IMR-90 (cell line): ENCODE measurements around the gene GPATCH8. TPM values are rescaled to one million over a fixed set of nuclear protein-coding genes. Genes with fewer than 3 reads are reported as not detected.

Experiments used
- ATAC-seq: fragments of 200-7000 bp; cut with Tn5 transposase; 2 replicates; pipeline ENCODE4 v1.9.1; 2020; ENCODE audit warnings: low read depth, mild to moderate bottlenecking, moderate library complexity
- BruUV-seq: library from RNA; stranded (reverse); fragments of 400-500 nt; replicated peaks from 2 replicates; lab custom pipeline; 2021; lab: Mats Ljungman, UMichigan
- CTCF ChIA-PET: fragments of 300-600 bp; formaldehyde crosslinking; extraction: SDS; loops from one replicate; lab custom pipeline; 2021; ENCODE audit warnings: antibody characterized with exemption; lab: Yijun Ruan, JAX
- POLR2A ChIA-PET: fragments of 300-600 bp; sonication (Branson Sonifier 250); formaldehyde crosslinking; loops from one replicate; lab custom pipeline; 2022; ENCODE audit warnings: antibody characterized with exemption; ENCODE audit not compliant: unreplicated experiment; lab: Charles Lee
- DNase-seq: peaks from one replicate; pipeline ENCODE4 v3.0.0; 2013
- H2AFZ ChIP-seq: replicated peaks from 2 replicates; pipeline ENCODE3; 2013; ENCODE audit warnings: low read length, mild to moderate bottlenecking; ENCODE audit not compliant: poor library complexity
- H2AK5ac ChIP-seq: 2 replicates; pipeline ENCODE4 v1.6.1; 2013; ENCODE audit warnings: low read depth, low read length, inconsistent platforms
- H2AK9ac ChIP-seq: replicated peaks from 2 replicates; pipeline ENCODE3; 2013; ENCODE audit warnings: mild to moderate bottlenecking, low read depth, low read length, moderate library complexity; ENCODE audit not compliant: poor library complexity
- H2BK120ac ChIP-seq: 2 replicates; pipeline ENCODE4 v1.6.1; 2013; ENCODE audit warnings: low read depth, low read length, inconsistent platforms
- H2BK15ac ChIP-seq: 3 replicates; pipeline ENCODE4 v1.6.1; 2013; ENCODE audit warnings: low read depth, low read length, inconsistent platforms
- H2BK20ac ChIP-seq: 2 replicates; pipeline ENCODE4 v1.6.1; 2013; ENCODE audit warnings: low read depth, mild to moderate bottlenecking, inconsistent platforms, low read length, moderate library complexity
- H2BK5ac ChIP-seq: 2 replicates; pipeline ENCODE4 v1.6.1; 2013; ENCODE audit warnings: mild to moderate bottlenecking, low read depth, low read length, inconsistent platforms; ENCODE audit not compliant: poor library complexity, severe bottlenecking
- H3K14ac ChIP-seq: replicated peaks from 2 replicates; pipeline ENCODE4 v1.6.1; 2013; ENCODE audit warnings: low read depth, low read length, inconsistent platforms
- H3K18ac ChIP-seq: 2 replicates; pipeline ENCODE4 v1.6.1; 2013; ENCODE audit warnings: low read depth, low read length, control low read depth
- H3K23ac ChIP-seq: 2 replicates; pipeline ENCODE4 v1.6.1; 2013; ENCODE audit warnings: low read depth, low read length, inconsistent platforms
- H3K27ac ChIP-seq: 2 replicates; pipeline ENCODE4 v1.5.1; 2013; ENCODE audit warnings: mild to moderate bottlenecking, control low read depth, low read length; ENCODE audit not compliant: insufficient read depth
- H3K27me3 ChIP-seq: 2 replicates; pipeline ENCODE4 v1.6.1; 2013; ENCODE audit warnings: low read length; ENCODE audit not compliant: control insufficient read depth, insufficient read depth
- H3K36me3 ChIP-seq: 2 replicates; pipeline ENCODE4 v1.6.1; 2013; ENCODE audit warnings: low read length, mixed read lengths; ENCODE audit not compliant: control insufficient read depth, insufficient read depth
- H3K4ac ChIP-seq: 2 replicates; pipeline ENCODE4 v1.6.1; 2013; ENCODE audit warnings: low read depth, low read length, inconsistent platforms
- H3K4me1 ChIP-seq: 2 replicates; pipeline ENCODE4 v1.6.1; 2013; ENCODE audit warnings: low read length, mixed read lengths; ENCODE audit not compliant: control insufficient read depth, insufficient read depth
- H3K4me2 ChIP-seq: 2 replicates; pipeline ENCODE4 v1.6.1; 2013; ENCODE audit warnings: low read depth, mild to moderate bottlenecking, control low read depth, low read length, moderate library complexity
- H3K4me3 ChIP-seq: 2 replicates; pipeline ENCODE4 v1.5.1; 2013; ENCODE audit warnings: low read depth, mild to moderate bottlenecking, control low read depth, low read length, moderate library complexity; ENCODE audit not compliant: insufficient read depth
- H3K56ac ChIP-seq: 2 replicates; pipeline ENCODE4 v1.6.1; 2013; ENCODE audit warnings: low read length, inconsistent platforms; ENCODE audit not compliant: insufficient read depth; ENCODE audit errors: extremely low read depth
- H3K79me1 ChIP-seq, 2 experiments: 2 replicates each; pipeline ENCODE4 v1.6.1; 2013; ENCODE audit warnings: low read length in 2 of 2, inconsistent platforms in 1 of 2, low read depth in 1 of 2
- H3K9ac ChIP-seq: 2 replicates; pipeline ENCODE4 v1.6.1; 2013; ENCODE audit warnings: low read depth, low read length, control low read depth
- H3K9me1 ChIP-seq: 2 replicates; pipeline ENCODE4 v1.6.1; 2013; ENCODE audit warnings: low read length, inconsistent platforms; ENCODE audit not compliant: insufficient read depth
- H3K9me3 ChIP-seq: 2 replicates; pipeline ENCODE4 v1.6.1; 2013; ENCODE audit warnings: low read length; ENCODE audit not compliant: control insufficient read depth, insufficient read depth
- H4K20me1 ChIP-seq: 2 replicates; pipeline ENCODE4 v1.6.1; 2013; ENCODE audit warnings: low read length, inconsistent platforms; ENCODE audit not compliant: insufficient read depth
- H4K5ac ChIP-seq: 2 replicates; pipeline ENCODE4 v1.6.1; 2013; ENCODE audit warnings: mild to moderate bottlenecking, low read depth, low read length, control low read depth
- H4K8ac ChIP-seq, 2 experiments: 2 replicates each; pipeline ENCODE4 v1.6.1; 2013; ENCODE audit warnings: low read depth in 2 of 2, low read length in 2 of 2, control low read depth in 1 of 2, inconsistent platforms in 1 of 2
- H4K91ac ChIP-seq: 2 replicates; pipeline ENCODE4 v1.6.1; 2013; ENCODE audit warnings: low read depth, low read length, inconsistent platforms; ENCODE audit not compliant: insufficient read depth
- BHLHE40 ChIP-seq: fragments of 150-350 bp; IDR thresholded peaks from 2 replicates; pipeline ENCODE4 v1.6.1; 2016; ENCODE audit warnings: mild to moderate bottlenecking, low read depth, low read length
- CEBPB ChIP-seq: IDR thresholded peaks from 2 replicates; pipeline ENCODE4 v1.6.1; 2012; ENCODE audit warnings: low read depth, low read length, improper control_type of control experiment
- CHD1 ChIP-seq: IDR thresholded peaks from 2 replicates; pipeline ENCODE4 v1.6.1; 2012; ENCODE audit warnings: low read depth, low read length, improper control_type of control experiment
- FOS ChIP-seq: fragments of 150-350 bp; IDR thresholded peaks from 2 replicates; pipeline ENCODE4 v1.6.1; 2016; ENCODE audit warnings: low read depth, low read length
- MAFK ChIP-seq: IDR thresholded peaks from 2 replicates; pipeline ENCODE4 v1.6.1; 2012; ENCODE audit warnings: low read depth, low read length, improper control_type of control experiment
- MAZ ChIP-seq: IDR thresholded peaks from 2 replicates; pipeline ENCODE4 v1.6.1; 2012; ENCODE audit warnings: low read depth, mild to moderate bottlenecking, low read length, improper control_type of control experiment, moderate library complexity, borderline replicate concordance
- MXI1 ChIP-seq: IDR thresholded peaks from 2 replicates; pipeline ENCODE4 v1.6.1; 2012; ENCODE audit warnings: low read depth, mild to moderate bottlenecking, low read length, moderate library complexity, borderline replicate concordance
- NFE2L2 ChIP-seq: fragments of 150-350 bp; IDR thresholded peaks from 2 replicates; pipeline ENCODE4 v1.6.1; 2016; ENCODE audit warnings: low read depth, mild to moderate bottlenecking, low read length
- POLR2A ChIP-seq: IDR thresholded peaks from 2 replicates; pipeline ENCODE4 v1.6.1; 2012; ENCODE audit warnings: mild to moderate bottlenecking, low read depth, low read length
- RAD21 ChIP-seq: IDR thresholded peaks from 2 replicates; pipeline ENCODE4 v1.6.1; 2012; ENCODE audit warnings: low read length, improper control_type of control experiment
- RCOR1 ChIP-seq: IDR thresholded peaks from 2 replicates; pipeline ENCODE4 v1.6.1; 2012; ENCODE audit warnings: mild to moderate bottlenecking, low read length, improper control_type of control experiment; ENCODE audit not compliant: insufficient replicate concordance
- RFX5 ChIP-seq: IDR thresholded peaks from 2 replicates; pipeline ENCODE4 v1.8.0; 2012; ENCODE audit warnings: low read depth, mild to moderate bottlenecking, low read length, moderate library complexity
- SMC3 ChIP-seq: fragments of 150-350 bp; IDR thresholded peaks from 2 replicates; pipeline ENCODE4 v1.6.1; 2016; ENCODE audit warnings: low read depth, mild to moderate bottlenecking, antibody characterized with exemption, low read length, moderate library complexity
- WGBS, 2 experiments: methylation state at CpG; one replicate each; pipeline versions ENCODE4 v1.1.5 to v1.1.7; 2013; ENCODE audit warnings: missing lambda C conversion rate in 2 of 2; ENCODE audit not compliant: insufficient read length in 1 of 2; ENCODE audit errors: extremely low coverage in 2 of 2; 5-methylcytosine and 5-hydroxymethylcytosine counted together
- dilution Hi-C: fragments of 300-500 bp; cut with HindIII; formaldehyde crosslinking; loops from one replicate; pipeline ENCODE4 v1.14.3; 2018; ENCODE audit warnings: low sequenced_read_pairs; ENCODE audit not compliant: unreplicated experiment
- in situ Hi-C: fragments of 300-500 bp; cut with MboI; formaldehyde crosslinking; loops from 3 replicates; pipeline ENCODE4 v1.14.3; 2019; ENCODE audit warnings: low sequenced_read_pairs, inconsistent platforms, mixed read lengths
- intact Hi-C: fragments of 100-400 bp; cut with micrococcal nuclease; formaldehyde crosslinking; loops from 2 replicates; pipeline ENCODE4 v1.10.0; 2022
- polyA plus RNA-seq, 3 experiments: library from polyadenylated mRNA; depleted of rRNA; stranded (reverse); fragments of >200 nt; gene quantifications; 2 replicates each; pipeline ENCODE4 v1.2.3, GENCODE V29; 2012; ENCODE audit warnings: low replicate concordance in 1 of 3
- total RNA-seq: library from RNA; depleted of rRNA; stranded (reverse); fragments of >200 nt; gene quantifications from 2 replicates; pipeline ENCODE4 v1.2.3, GENCODE V29; 2012
- TF ChIP-seq, protein P1 (sequence below): conservative IDR thresholded peaks from 2 replicates; pipeline ENCODE4 v1.5.1; 2012; ENCODE audit warnings: mild to moderate bottlenecking, low read depth, low read length, improper control_type of control experiment
- TF ChIP-seq, protein P2 (sequence below): fragments of 150-350 bp; IDR thresholded peaks from 2 replicates; pipeline ENCODE4 v1.6.1; 2016; ENCODE audit warnings: low read depth, mild to moderate bottlenecking, low read length, moderate library complexity, borderline replicate concordance
- TF ChIP-seq, protein P3 (sequence below): fragments of 150-350 bp; IDR thresholded peaks from 2 replicates; pipeline ENCODE4 v1.6.1; 2017; ENCODE audit warnings: mild to moderate bottlenecking, antibody characterized with exemption, low read length, low read depth

Gene GPATCH8
- total and polyA plus RNA-seq, 2 of the 4 experiments (the other 2 are of a cell fraction), result 8.8 to 13.2 TPM

DNA sequence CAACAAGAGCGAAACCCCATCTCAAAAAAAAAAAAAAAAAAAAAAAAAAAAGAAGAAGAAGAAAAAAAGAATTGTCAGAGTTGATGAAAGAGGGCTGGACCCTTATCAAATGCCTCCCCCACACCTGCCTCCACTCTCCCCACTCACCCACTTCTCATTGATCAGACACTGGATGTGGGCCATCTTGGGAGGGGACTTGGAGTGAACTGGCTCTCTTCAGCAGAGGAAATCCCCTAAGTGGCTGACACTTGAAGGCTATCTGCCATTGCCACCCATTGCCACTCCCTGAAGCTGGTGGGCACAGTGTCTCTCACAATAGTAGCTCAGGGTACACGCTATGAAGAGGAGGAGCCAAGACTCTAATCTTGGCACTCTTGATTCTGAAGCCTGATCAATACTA, 115.4 kb downstream of the GPATCH8 start:
- no peak overlapping the region for H4K5ac ChIP-seq
- no CpG with 5 or more reads among the region's 2 CpGs for WGBS, 2 experiments
- H3K4me2 ChIP-seq, result no peak overlapping the region
- no peak for DNase-seq
- no peak overlapping the region for H3K14ac ChIP-seq
- no peak overlapping the region for H3K18ac ChIP-seq
- H2AK9ac ChIP-seq, result no peak overlapping the region
- H2BK120ac ChIP-seq, result no peak overlapping the region
- dilution Hi-C loops (no loop called here), in situ Hi-C loops (no loop called here), intact Hi-C loops (no loop called here)
- H3K9me3 ChIP-seq, result no peaks in the 10 kb centered on the region; the same call in 1 of the 2 replicates
- no peak for ATAC-seq
- no peak overlapping the region for H2BK15ac ChIP-seq
- H3K27ac ChIP-seq, result no peak overlapping the region
- no peaks in the 10 kb centered on the region for H3K36me3 ChIP-seq
- ChIA-PET POLR2A (no interaction called here), CTCF (no interaction called here)
- peaks cover 21% of the 10 kb centered on the region for H3K27me3 ChIP-seq
- no TSS peak for BruUV-seq
- no peak overlapping the region for H3K9ac ChIP-seq
- TF ChIP-seq MAFK (no peak), FOS (no peak), NFE2L2 (no peak), MAZ (no peak), RAD21 (no peak), CHD1 (no peak), CEBPB (no peak), RCOR1 (no peak), MXI1 (no peak), RFX5 (no peak), POLR2A (no peak), BHLHE40 (no peak), SMC3 (no peak)
- TF ChIP-seq, protein P1, sequence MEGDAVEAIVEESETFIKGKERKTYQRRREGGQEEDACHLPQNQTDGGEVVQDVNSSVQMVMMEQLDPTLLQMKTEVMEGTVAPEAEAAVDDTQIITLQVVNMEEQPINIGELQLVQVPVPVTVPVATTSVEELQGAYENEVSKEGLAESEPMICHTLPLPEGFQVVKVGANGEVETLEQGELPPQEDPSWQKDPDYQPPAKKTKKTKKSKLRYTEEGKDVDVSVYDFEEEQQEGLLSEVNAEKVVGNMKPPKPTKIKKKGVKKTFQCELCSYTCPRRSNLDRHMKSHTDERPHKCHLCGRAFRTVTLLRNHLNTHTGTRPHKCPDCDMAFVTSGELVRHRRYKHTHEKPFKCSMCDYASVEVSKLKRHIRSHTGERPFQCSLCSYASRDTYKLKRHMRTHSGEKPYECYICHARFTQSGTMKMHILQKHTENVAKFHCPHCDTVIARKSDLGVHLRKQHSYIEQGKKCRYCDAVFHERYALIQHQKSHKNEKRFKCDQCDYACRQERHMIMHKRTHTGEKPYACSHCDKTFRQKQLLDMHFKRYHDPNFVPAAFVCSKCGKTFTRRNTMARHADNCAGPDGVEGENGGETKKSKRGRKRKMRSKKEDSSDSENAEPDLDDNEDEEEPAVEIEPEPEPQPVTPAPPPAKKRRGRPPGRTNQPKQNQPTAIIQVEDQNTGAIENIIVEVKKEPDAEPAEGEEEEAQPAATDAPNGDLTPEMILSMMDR, result no peak
- TF ChIP-seq, protein P2, sequence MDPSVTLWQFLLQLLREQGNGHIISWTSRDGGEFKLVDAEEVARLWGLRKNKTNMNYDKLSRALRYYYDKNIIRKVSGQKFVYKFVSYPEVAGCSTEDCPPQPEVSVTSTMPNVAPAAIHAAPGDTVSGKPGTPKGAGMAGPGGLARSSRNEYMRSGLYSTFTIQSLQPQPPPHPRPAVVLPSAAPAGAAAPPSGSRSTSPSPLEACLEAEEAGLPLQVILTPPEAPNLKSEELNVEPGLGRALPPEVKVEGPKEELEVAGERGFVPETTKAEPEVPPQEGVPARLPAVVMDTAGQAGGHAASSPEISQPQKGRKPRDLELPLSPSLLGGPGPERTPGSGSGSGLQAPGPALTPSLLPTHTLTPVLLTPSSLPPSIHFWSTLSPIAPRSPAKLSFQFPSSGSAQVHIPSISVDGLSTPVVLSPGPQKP, result no peak
- TF ChIP-seq, protein P3, sequence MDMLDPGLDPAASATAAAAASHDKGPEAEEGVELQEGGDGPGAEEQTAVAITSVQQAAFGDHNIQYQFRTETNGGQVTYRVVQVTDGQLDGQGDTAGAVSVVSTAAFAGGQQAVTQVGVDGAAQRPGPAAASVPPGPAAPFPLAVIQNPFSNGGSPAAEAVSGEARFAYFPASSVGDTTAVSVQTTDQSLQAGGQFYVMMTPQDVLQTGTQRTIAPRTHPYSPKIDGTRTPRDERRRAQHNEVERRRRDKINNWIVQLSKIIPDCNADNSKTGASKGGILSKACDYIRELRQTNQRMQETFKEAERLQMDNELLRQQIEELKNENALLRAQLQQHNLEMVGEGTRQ, result no peak
- no peak overlapping the region for H2AFZ ChIP-seq
- H3K4ac ChIP-seq, result no peak overlapping the region
- H2BK20ac ChIP-seq, result no peak overlapping the region
- H2BK5ac ChIP-seq, result no peak overlapping the region
- H4K20me1 ChIP-seq, result 0 out of 2 replicates have a peak, but pooled peaks cover 3% of the 10 kb centered on the region
- no peak overlapping the region for H3K56ac ChIP-seq
- peaks cover 2% of the 10 kb centered on the region; the same call in 1 of the 2 replicates for H3K4me1 ChIP-seq
- H4K91ac ChIP-seq, result no peak overlapping the region
- H3K23ac ChIP-seq, result no peak overlapping the region
- no peak overlapping the region for H3K4me3 ChIP-seq
- no peak overlapping the region for H2AK5ac ChIP-seq
- no peaks in the 10 kb centered on the region for H3K79me1 ChIP-seq
- no peaks in the 10 kb centered on the region for H3K9me1 ChIP-seq
- no peak overlapping the region for H4K8ac ChIP-seq
